ENCODE measurements around the gene HS1BP3.

Gene HS1BP3

GRCh38 chr2:20629581-20630171 is 21.2 kb downstream of the HS1BP3 start:
- no peak for DNase-seq (ENCODE audit: low read depth in 2 of 2)

GRCh38 chr2:20629181-20629580 is 21.7 kb downstream of the HS1BP3 start:
- no peak for DNase-seq (ENCODE audit: low read depth in 2 of 2)

- no peak for DNase-seq (ENCODE audit: low read depth in 2 of 2)
These were observed 23.1 kb downstream of the HS1BP3 start for GRCh38 chr2:20627712-20628380.

GRCh38 chr2:20626698-20627513 is 24.0 kb downstream of the HS1BP3 start:
- DNase-seq (ENCODE audit: low read depth in 2 of 2): no peak

- DNase-seq (ENCODE audit: low read depth in 2 of 2): no peak
These were observed 24.6 kb downstream of the HS1BP3 start for GRCh38 chr2:20626392-20626697.

- no peak for DNase-seq (ENCODE audit: low read depth in 2 of 2)
These were observed 25.2 kb downstream of the HS1BP3 start for GRCh38 chr2:20625491-20626391.

- DNase-seq (ENCODE audit: low read depth in 2 of 2): no peak
These were observed 25.9 kb downstream of the HS1BP3 start for GRCh38 chr2:20624884-20625485.

GRCh38 chr2:20624156-20624883 is 26.6 kb downstream of the HS1BP3 start:
- DNase-seq (ENCODE audit: low read depth in 2 of 2): no peak

GRCh38 chr2:20623741-20624155 is 27.1 kb downstream of the HS1BP3 start:
- no peak for DNase-seq (ENCODE audit: low read depth in 2 of 2)

- no peak for DNase-seq (ENCODE audit: low read depth in 2 of 2)
These were observed 27.7 kb downstream of the HS1BP3 start for GRCh38 chr2:20623241-20623640.

- no peak for DNase-seq (ENCODE audit: low read depth in 2 of 2)
These were observed 28.2 kb downstream of the HS1BP3 start for GRCh38 chr2:20622731-20623130.

GRCh38 chr2:20622296-20622686 is 28.6 kb downstream of the HS1BP3 start:
- no peak for DNase-seq (ENCODE audit: low read depth in 2 of 2)

- DNase-seq (ENCODE audit: low read depth in 2 of 2): no peak
These were observed 29.3 kb downstream of the HS1BP3 start for GRCh38 chr2:20621366-20622295.

GRCh38 chr2:20620696-20621365 is 30.1 kb downstream of the HS1BP3 start:
- no peak for DNase-seq (ENCODE audit: low read depth in 2 of 2)

- DNase-seq (ENCODE audit: low read depth in 2 of 2): no peak
These were observed 30.6 kb downstream of the HS1BP3 start for GRCh38 chr2:20620271-20620681.

GRCh38 chr2:20619624-20620024 is 31.3 kb downstream of the HS1BP3 start:
- no peak for DNase-seq (ENCODE audit: low read depth in 2 of 2)

- no peak for DNase-seq (ENCODE audit: low read depth in 2 of 2)
These were observed 31.9 kb downstream of the HS1BP3 start for GRCh38 chr2:20618886-20619521.

- DNase-seq (ENCODE audit: low read depth in 2 of 2): no peak
These were observed 32.4 kb downstream of the HS1BP3 start for GRCh38 chr2:20618468-20618885.

Measured in stimulated activated CD8-positive, alpha-beta memory T cell treated with anti-CD3 and anti-CD28 coated beads, Interleukin-7, amount 100 ng/mL, for 1 hour (primary cell).